ENCODE data around the gene NEK8. TPM values are rescaled to one million over a fixed set of nuclear protein-coding genes. Genes with fewer than 3 reads are reported as not detected.

Gene NEK8
- total RNA-seq, 2 experiments from 2014 or later: 14.0 to 17.0 TPM

DNA sequence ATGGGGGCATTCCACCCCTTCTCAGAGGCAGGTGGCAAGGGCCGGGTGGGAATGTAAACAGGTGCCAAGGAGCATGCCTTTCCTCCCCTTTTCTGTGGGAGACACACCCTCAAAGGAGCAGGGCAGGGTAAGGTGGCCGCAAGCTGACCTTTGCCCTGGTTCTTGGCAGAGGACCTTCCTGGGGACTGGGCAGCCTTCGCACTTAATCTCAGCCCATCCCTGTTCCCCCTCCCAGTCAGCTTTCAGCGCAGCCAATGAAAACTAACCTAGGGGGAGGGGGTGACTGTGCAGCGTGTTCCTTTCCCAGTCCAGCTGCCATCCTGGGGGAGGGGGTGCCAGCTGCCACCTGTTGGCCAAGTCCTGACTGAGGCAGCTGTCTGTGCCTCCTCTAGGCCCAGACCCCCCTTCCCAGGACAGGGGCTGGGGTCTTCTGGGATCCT lies 18.0 kb downstream of the NEK8 start:
- Histone ChIP-seq H3K9me3 (ENCODE audit: low read length) (no peaks in the 10 kb centered on the region), H3K4me2 (ENCODE audit: low read length) (peak overlapping the region; percentile 96), H3K9me2 (ENCODE audit: insufficient read depth, low read length) (no peaks in the 10 kb centered on the region), H4K20me1 (ENCODE audit: insufficient read depth, low read length) (peaks cover 30% of the 10 kb centered on the region), H3K4me1 (ENCODE audit: insufficient read depth, low read length, poor library complexity, severe bottlenecking) (peaks cover 55% of the 10 kb centered on the region), H3K27ac (ENCODE audit: low read depth, low read length, poor library complexity, severe bottlenecking) (peak overlapping the region; percentile 95), H3K36me3 (ENCODE audit: insufficient read depth, low read length) (peaks cover 72% of the 10 kb centered on the region), H3K4me3 (ENCODE audit: low read depth, low read length, poor library complexity, severe bottlenecking) (peak overlapping the region; percentile 98), H2AFZ (ENCODE audit: low read length) (no peak overlapping the region), H3K79me2 (ENCODE audit: insufficient read depth, low read depth, low read length) (peaks cover 39% of the 10 kb centered on the region)
- ChIA-PET CTCF (ENCODE audit: unreplicated experiment) (interaction anchor here (0.5 to 3.5 kb wide), 2 partner anchors 20 to 132 kb away, joined by 3 to 18 read pairs; partner anchors contain the start of gene TLCD1), POLR2A (interaction anchor here (1.6 to 1.7 kb wide), 2 partner anchors 19 to 27 kb away, joined by 4 to 12 read pairs; partner anchors contain the start of gene RPL23A)
- intact Hi-C loops (cut with micrococcal nuclease; ENCODE audit: unreplicated experiment): no loop called here
- no TSS peak for BruUV-seq (replicated peaks)
- DNase-seq (ENCODE audit: low spot score): no peak
- no peak for TF ChIP-seq EZH2phosphoT487 (IDR thresholded peaks at IDR 0.05; ENCODE audit: borderline replicate concordance, low read depth, low read length)
- TF ChIP-seq, protein P1, sequence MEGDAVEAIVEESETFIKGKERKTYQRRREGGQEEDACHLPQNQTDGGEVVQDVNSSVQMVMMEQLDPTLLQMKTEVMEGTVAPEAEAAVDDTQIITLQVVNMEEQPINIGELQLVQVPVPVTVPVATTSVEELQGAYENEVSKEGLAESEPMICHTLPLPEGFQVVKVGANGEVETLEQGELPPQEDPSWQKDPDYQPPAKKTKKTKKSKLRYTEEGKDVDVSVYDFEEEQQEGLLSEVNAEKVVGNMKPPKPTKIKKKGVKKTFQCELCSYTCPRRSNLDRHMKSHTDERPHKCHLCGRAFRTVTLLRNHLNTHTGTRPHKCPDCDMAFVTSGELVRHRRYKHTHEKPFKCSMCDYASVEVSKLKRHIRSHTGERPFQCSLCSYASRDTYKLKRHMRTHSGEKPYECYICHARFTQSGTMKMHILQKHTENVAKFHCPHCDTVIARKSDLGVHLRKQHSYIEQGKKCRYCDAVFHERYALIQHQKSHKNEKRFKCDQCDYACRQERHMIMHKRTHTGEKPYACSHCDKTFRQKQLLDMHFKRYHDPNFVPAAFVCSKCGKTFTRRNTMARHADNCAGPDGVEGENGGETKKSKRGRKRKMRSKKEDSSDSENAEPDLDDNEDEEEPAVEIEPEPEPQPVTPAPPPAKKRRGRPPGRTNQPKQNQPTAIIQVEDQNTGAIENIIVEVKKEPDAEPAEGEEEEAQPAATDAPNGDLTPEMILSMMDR (conservative IDR thresholded peaks at IDR 0.05; ENCODE audit: low read length): no peak

DNA sequence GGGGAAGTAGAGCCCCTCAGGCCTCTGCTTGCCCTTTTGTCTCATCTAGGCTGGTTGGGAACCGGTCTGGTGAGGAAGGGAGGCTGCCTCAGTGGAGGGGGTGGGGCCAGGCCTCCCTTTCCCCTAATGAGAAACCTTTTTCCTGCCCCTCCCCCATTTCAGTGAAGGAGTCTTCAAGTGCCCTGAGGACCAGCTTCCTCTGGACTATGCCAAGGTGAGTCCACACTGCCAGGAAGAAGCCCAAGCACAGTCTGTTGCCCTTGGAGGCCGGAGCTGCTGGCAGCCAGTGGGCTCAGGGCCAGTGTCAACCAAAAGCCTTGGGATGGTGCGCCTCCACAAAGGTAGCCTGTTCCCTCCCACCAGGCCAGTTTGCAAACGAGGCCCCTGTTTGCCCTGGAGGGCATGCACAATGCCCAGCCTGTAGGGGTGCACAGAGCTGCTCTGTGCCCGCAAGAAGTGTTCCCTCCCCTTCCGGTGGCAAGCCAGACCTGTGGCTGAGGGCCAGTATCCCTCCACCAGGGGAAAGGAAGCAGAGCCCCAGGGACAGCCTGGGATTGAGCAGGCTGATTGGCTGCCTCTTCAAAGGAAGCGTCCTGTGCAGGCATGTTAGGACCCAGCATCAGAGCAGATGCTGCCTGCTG lies 18.6 kb downstream of the NEK8 start:
- Histone ChIP-seq H3K4me3 (ENCODE audit: low read depth, low read length, poor library complexity, severe bottlenecking) (peak overlapping the region; percentile 98), H3K27ac (ENCODE audit: low read depth, low read length, poor library complexity, severe bottlenecking) (peak overlapping the region; percentile 95), H2AFZ (ENCODE audit: low read length) (no peak overlapping the region), H3K9me2 (ENCODE audit: insufficient read depth, low read length) (no peaks in the 10 kb centered on the region), H3K9me3 (ENCODE audit: low read length) (no peaks in the 10 kb centered on the region), H4K20me1 (ENCODE audit: insufficient read depth, low read length) (peaks cover 30% of the 10 kb centered on the region), H3K79me2 (ENCODE audit: insufficient read depth, low read depth, low read length) (peaks cover 39% of the 10 kb centered on the region), H3K4me2 (ENCODE audit: low read length) (peak overlapping the region; percentile 96), H3K4me1 (ENCODE audit: insufficient read depth, low read length, poor library complexity, severe bottlenecking) (peaks cover 49% of the 10 kb centered on the region), H3K36me3 (ENCODE audit: insufficient read depth, low read length) (peaks cover 78% of the 10 kb centered on the region)
- no TSS peak for BruUV-seq (replicated peaks)
- intact Hi-C loops (cut with micrococcal nuclease; ENCODE audit: unreplicated experiment): no loop called here
- no peak for DNase-seq (ENCODE audit: low spot score)
- CTCF ChIA-PET (ENCODE audit: unreplicated experiment): interaction anchor here (3.5 kb wide), 1 partner anchor 20 kb away, joined by 18 read pairs; the partner anchor contains the start of gene TLCD1
- POLR2A ChIA-PET: interaction anchor here (1.6 kb wide), 1 partner anchor 19 kb away, joined by 12 read pairs; no protein-coding TSS in a partner anchor
- TF ChIP-seq, protein P1 (conservative IDR thresholded peaks at IDR 0.05; ENCODE audit: low read length): no peak
- TF ChIP-seq EZH2phosphoT487 (IDR thresholded peaks at IDR 0.05; ENCODE audit: borderline replicate concordance, low read depth, low read length): no peak
